Activated CD4-positive, alpha-beta T cell treated with anti-CD3 and anti-CD28 coated beads, Interleukin-2, amount 50 U/mL, for 48 hours (primary cell): Measurements from ENCODE around the gene RTKN2.

Source experiments
- DNase-seq, 2 experiments: peaks; one replicate each; pipeline ENCODE4 v3.0.0-alpha.2; 2020

Gene RTKN2

GRCh38 chr10:62166331-62167131 is 102.1 kb downstream of the RTKN2 start:
- no peak for DNase-seq

GRCh38 chr10:62165803-62166202 is 102.8 kb downstream of the RTKN2 start:
- DNase-seq: no peak

GRCh38 chr10:62163024-62163423 is 105.6 kb downstream of the RTKN2 start:
- no peak for DNase-seq

DNA sequence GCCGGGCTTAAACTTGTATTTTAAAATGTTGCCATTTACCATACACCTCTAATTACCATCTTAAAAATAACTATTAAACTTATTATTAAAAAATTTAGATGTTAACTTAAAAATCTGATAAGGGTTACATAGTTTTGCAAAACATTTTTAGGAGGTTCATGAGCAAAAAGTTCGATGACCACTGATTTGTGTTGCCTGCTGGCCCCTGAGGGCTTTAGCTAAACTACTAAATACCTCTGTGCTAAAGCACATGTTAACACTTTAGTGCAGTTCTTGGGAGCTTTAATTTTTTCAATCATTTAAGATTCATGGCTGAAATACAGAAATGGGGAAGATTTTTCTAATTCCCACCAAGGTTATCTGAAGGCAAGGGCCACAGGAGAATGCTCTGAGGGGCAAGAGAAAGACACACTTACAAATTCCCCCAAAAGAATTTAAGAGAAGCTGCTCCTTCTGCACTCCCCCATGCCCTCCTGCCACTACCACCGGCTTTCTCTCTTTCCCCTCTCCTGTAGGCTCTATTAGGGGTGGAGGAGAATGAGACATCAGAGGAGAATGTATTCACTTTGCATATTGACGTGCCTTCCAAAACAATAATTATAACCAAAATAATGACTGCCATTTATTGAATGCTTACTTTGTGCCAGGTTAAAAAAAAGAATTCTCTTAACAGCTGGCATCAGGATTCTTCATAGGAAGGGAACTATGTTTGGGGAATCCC is 106.2 kb downstream of the RTKN2 start:
- DNase-seq: no peak

DNA sequence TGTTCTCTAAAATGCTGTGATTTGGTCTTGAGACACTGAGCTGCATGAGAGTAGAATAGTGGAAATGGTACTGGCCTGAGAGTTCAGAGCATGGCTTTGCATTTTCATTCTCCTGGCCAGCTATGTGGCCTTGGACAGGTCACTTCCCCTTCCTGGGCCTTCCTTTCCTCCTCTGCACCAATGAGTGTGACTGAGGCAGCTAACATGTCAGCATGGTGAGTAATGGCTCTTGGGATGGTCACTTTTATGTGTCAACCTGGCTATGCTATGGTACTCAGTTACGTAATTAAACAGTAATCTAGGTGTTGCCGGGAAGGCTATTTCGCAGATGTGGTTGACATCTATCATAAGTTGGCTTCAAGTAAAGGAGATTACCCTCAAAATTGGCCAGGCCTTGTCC is 109.3 kb downstream of the RTKN2 start:
- DNase-seq: no peak

DNA sequence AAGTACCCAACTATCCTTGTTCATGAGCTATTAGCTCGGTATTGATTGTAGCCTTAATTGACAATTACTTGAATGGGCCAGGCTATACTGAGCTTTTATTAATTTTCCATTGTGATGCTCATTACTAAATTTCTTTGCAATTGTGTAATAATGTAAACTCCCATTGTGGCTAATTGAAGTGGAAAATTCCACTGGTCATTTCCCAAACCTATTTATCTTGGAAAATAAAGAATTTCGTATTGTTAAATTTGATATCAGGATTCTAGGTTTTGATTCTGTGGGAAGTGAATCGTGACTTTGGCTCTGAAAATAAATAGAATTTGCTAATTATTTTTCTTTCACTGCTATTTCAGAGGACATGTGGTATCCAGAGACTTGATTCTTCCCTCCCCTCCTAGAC is 111.0 kb downstream of the RTKN2 start:
- no peak for DNase-seq

DNA sequence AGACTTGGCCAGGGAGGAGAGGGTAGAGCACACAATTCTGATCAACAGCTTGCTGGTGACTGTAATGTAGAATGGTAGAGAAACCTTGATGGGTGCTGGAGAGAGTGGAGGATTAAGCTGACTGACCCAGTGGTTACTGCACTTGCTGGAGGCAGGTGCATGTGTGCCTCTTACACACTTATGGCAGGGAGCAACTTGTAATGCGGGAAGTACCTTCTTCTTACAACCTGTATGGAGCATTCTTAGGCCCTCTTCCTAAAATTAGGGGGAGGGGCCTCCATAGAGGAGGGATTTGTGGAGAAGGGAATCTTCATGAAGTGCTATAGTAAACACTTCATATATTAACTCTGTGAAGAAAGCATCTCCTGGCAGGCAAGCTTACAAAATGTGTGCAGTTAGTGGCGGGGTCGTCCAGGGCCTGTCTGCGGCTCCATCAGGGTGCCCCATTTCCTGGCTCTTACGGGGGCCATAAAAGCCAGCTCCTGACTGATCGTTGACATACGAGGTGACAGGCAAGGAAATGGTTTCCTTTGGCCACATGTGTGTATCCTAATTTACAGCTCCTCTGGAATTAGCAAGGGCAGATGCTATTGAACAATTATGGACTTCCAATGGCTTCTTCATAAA is 113.5 kb downstream of the RTKN2 start:
- DNase-seq: no peak

- no peak for DNase-seq
These were observed 114.4 kb downstream of the RTKN2 start for GRCh38 chr10:62154231-62154630.

GRCh38 chr10:62153191-62153590 is 115.5 kb downstream of the RTKN2 start:
- DNase-seq: no peak

DNA sequence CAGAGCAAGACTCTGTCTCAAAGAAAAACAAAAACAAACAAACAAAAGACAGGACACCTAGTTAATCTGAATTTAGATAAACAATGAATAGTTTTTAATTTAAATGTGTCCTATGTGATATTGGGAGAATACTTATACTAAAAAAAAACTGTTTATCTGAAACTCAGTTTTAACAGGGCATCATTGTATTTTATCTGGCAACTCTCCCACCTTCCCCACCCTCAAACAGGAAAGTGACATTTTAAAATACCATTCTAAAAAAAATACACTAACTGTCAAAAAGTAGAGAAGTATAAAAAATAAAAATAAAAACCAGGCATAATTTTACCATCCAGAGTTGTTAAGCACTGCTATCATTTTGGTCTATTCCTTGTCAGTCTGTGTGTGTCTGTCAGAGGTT is 119.0 kb downstream of the RTKN2 start:
- no peak for DNase-seq

- DNase-seq: no peak
These were observed 120.5 kb downstream of the RTKN2 start for GRCh38 chr10:62148155-62148554.

GRCh38 chr10:62147425-62147824 is 121.2 kb downstream of the RTKN2 start:
- DNase-seq: no peak

GRCh38 chr10:62136931-62137330 is 131.7 kb downstream of the RTKN2 start:
- DNase-seq: no peak

DNA sequence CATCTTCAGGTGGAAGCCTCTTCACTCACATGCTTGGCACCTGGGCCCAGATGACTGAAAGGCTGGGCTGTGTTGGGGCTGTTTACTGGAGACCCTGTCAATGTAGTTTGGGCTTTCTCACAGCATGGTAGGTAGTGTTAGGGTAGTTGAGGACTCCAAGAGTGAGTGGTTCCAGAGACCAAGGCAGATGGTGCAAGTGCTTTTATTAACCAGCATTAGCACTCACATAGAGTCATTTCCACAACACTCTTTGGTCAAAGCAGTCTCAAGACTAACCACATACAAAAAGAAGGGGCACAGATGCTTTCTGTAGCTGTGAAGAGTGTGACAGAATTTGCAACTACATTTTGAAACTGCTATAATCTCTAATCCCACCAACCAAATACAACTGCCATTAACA is 135.0 kb downstream of the RTKN2 start:
- no peak for DNase-seq
